Stimulated activated CD8-positive, alpha-beta memory T cell treated with anti-CD3 and anti-CD28 coated beads, Interleukin-7, amount 100 ng/mL, for 1 hour (primary cell): Measurements from ENCODE around the gene PNCK.

Experiments used
- DNase-seq, 2 donors: peaks; one replicate each; pipeline ENCODE4 v3.0.0-alpha.2; 2020; ENCODE audit warnings: low read depth in 2 of 2

PNCK gene

DNA sequence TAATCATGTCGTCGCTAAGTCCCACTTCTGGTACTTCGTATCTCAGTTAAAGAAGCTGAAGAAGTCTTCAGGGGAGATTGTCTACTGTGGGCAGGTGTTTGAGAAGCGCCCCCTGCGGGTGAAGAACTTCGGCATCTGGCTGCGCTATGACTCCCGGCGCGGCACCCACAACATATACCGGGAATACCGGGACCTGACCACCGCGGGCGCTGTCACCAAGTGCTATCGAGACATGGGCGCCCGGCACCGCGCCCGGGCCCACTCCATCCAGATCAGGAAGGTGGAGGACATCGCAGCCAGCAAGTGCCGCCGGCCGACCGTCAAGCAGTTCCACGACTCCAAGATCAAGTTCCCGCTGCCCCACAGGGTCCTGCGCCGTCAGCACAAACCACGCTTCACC, 11.3 kb downstream of the PNCK start:
- peak; percentile 22 to 32 for DNase-seq

DNA sequence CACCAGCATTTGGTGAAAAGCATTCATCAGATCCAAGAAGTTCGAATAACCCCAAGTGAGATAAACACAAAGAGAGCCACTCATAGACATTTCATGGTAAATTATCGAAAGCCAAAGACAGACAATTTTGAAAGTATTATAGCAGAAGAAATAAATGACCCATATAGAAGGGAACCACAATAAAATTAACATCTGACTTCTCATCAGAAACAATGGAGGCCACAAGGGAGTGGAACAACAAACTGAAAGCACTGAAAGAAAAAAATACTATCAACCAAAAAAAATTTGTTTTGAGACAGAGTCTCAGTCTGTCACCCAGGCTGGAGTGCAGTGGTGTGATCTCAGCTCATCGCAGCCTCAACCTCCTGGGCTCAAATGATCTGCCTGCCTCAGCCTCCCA, 14.3 kb downstream of the PNCK start:
- no peak for DNase-seq

DNA sequence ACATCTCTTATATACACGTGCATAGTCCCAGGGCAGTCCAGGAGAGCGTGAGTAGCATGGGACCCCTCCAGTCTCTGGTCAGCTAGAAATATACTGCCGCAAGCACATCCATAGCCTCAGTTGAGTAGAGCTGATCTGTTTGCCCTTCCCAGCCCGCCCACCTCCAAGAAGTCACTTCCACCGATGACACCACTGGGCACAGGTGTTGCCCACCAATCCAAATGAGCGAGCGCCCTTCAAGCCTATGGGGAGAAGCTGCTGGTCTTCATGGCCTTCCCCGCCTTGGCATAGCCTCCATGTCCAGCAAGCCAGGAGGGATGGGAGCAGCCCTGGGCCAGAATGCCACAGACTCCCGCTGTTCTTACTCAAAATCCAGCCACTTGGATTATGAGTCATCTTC, 16.5 kb downstream of the PNCK start:
- DNase-seq = no peak

DNA sequence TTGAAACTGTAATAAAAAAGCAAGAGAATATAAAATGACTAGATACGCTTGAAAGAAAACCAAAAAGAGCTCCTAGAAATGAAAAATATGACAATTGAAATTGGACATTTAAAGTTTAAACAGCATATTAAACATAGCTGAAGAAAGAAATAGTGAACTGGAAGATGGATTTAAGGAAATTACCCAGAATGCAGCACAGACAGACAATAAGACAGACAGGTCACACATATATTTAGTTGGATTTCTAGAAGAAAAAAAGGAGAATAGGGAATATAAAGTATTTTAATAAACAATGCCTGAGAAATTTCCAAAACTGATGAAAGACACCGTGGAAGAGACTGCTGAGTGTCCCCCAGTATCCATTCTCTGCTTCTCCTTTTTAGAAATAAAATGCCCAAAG, 20.1 kb downstream of the PNCK start:
- no peak for DNase-seq

DNA sequence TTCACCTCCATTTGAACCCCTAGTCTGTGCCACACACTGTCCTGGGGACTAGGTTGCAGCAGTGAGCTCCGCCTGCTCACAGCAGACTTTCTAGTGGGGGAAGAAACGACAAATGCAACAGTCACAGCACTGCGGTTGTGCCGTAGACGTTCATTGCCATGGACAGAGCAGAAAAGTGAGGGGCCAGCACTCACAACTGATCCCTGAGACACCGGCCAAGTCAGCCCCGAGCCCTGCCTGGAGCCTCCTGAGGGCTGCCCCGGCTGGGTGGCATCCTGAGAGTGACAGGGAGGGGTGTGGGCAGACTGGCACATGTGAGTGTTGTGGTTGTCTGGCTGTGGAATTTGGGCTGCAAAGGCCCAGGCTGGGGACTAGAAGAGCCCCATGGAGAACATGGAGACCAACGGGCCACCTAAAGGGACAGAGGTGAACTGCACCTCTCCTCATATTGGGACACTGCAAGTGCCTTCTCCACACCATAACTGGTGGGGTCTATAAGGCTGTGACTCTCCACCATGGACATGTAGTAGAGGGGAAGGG, 22.0 kb downstream of the PNCK start:
- no peak for DNase-seq

DNA sequence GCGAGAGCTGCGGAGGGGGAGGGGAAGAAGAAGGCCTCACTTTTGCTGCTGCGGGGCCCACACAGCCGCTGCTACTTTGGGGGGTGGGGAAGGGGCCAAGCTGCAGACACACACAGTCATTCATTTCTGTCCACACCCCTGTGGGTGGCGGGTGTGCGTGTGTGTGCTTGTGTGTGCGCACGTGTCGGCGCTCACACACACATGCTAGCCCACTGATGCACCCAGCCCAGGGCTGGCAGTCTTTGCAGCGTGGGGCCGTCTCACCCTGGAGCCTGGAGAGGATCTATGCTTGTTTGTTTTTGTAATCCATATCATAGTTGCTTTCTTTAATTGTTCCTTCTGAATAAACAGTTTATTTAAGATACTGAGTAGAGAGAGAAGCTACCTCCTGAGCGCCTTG, 22.7 kb downstream of the PNCK start:
- DNase-seq = no peak

DNA sequence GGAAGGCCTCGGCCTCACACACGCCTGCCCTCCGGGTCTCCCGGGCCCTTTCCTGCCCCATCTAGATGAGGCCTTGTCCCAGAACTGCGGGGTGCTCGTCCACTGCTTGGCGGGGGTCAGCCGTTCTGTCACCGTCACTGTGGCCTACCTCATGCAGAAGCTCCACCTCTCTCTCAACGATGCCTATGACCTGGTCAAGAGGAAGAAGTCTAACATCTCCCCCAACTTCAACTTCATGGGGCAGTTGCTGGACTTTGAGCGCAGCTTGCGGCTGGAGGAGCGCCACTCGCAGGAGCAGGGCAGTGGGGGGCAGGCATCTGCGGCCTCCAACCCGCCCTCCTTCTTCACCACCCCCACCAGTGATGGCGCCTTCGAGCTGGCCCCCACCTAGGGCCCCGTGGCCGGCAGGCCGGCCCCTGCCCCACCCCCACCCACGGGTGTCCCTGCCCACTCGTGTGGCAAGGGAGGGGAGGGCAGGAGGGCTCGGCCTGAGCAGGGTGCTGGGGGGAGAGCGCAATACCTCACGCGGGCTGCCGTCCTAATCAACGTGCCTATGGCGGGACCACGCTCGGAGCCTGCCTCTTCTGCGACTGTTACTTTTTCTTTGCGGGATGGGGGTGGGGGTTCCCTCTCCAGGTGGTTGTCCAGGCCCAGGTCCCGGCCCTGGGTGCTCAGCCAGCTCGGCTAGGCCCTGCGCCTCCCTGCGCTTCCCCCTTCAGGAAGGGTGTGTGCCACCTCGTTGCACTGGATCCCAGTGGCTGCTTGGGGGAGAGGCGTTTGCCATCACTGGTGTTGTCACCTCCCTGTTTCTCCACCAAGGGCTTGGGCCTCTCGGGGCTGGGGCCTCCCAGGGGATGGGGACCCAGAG, 23.5 kb downstream of the PNCK start:
- DNase-seq = no peak

DNA sequence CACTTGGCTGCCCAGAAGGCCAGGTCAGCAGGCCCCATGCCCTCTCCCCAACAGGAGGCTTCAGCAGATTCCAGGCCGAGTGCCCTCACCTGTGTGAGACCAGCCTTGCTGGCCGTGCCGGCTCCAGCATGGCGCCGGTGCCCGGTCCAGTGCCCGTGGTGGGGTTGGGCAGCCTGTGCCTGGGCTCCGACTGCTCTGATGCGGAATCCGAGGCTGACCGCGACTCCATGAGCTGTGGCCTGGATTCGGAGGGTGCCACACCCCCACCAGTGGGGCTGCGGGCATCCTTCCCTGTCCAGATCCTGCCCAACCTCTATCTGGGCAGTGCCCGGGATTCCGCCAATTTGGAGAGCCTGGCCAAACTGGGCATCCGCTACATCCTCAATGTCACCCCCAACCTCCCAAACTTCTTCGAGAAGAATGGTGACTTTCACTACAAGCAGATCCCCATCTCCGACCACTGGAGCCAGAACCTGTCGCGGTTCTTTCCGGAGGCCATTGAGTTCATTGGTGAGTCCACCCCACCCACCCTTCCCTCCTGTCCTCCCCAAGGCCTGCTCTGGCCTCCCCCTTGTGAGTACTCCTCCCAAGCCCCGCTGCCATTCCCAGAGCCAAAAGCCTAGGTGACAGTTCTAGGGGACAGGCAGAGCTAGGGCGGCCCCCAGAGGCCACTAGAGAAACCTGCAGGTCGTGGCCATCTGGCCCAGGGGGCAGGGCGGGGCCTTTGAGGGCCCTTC, 24.3 kb downstream of the PNCK start:
- no peak for DNase-seq

DNA sequence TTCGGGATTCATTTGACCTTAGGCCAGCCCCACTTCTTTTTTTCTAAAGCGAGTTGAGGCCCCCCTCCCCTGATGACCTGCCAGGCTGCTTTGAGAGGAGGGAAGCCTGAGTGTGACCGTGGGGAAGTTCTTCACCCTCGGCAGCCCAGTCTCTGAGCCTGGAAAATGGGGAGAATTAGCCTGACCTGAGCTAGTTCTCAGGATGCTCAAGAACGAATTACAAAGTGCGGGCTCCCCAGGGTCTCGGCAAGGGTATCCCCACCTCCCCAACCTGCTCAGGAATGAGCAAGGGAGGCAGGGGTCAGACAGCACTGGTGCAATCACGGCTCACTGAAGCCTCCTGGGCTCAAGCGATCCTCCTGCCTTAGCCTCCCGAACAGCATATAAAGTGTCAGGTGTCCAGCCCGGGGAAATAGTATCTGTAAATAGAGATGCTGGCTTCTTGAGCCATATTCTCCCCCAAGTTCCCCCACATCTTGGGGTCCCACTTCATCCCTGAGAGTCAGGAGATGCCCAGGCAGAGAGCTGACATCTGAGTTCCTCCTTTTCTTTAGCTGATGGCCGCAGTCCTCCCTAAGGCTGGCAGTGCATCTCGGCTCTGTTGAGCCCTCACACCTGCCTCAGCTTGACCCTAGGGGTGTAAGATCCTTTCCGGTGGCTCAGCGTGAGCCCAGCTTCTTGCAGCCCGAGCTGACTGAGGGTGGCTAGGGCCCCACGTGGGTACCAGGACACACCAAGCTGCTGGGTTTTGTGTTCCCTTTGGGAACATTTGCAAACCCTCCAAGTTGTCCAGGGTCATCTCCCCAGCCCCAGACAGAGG, 25.0 kb downstream of the PNCK start:
- no peak for DNase-seq

DNA sequence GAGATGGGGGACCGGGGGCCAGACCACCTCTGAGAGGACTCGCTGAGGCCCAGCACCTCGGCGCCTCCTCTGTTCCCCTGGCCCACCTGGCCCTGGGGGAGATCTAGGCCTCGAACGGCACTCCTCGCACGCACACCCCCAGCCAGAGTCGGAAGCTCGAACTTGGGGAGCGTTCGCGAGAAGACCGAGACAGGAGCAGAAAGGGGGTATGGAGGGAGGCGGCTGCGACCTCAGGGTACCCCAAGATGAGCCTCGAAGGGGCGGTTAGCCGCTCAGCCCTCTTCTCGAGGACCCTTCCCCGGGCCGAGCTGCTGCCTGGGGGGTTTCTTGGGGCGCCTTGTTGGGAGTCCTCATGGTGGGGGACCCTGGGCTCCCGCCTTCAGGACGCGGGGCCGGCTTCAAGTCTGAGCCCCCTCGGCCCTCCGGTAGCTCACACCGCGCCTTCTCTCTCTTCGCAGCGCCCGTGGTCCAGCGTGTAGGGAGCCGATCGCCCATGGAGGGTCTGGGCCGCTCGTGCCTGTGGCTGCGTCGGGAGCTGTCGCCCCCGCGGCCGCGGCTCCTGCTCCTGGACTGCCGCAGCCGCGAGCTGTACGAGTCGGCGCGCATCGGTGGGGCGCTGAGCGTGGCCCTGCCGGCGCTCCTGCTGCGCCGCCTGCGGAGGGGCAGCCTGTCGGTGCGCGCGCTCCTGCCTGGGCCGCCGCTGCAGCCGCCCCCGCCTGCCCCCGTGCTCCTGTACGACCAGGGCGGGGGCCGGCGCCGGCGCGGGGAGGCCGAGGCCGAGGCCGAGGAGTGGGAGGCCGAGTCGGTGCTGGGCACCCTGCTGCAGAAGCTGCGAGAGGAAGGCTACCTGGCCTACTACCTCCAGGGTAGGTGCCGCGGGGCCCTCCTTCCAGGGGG, 25.9 kb downstream of the PNCK start:
- DNase-seq = no peak

DNA sequence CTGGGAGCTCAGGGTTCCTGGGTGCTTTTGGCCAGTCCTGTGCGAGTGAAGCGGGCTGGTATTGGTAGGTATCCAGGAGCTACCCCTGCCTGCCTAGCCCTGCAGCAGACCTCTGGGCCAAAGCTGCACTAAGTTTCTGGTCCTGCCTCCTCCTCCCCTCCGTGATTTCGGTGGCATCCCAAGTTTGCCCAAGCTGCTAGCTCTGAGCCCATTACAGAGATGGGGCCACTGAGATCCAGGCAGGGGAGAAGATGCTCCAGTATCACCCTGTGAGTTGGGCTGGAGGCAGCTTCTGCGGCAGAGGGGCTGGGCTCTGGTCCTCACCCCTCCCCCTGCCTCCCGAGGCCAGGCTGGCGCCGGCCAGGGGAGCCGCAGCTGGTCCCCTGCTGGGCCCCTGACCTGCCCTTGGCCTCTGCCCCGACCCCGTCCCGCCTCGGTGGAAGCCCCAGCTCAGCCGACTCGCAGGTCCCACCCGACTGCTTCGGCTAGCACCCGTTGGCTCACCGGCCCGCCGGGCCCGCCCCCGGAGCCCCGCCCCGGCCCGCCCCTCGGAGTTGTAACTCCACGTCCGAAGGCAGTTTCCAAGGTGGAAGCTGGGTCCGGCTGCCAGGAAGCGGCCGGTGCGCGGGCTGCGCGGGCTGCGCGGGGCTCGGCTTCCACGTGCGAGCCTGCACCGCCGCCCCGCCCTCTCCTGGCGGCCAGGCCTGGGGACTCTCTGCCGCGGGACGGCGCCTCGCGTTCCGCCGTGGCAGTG, 26.8 kb downstream of the PNCK start, which contains the start of gene DUSP9:
Gene DUSP9 (plus strand): TSS at position 584 of the 754 bp plus-strand sequence. CDS start 751 bp downstream, outside the sequence.
- no peak for DNase-seq

DNA sequence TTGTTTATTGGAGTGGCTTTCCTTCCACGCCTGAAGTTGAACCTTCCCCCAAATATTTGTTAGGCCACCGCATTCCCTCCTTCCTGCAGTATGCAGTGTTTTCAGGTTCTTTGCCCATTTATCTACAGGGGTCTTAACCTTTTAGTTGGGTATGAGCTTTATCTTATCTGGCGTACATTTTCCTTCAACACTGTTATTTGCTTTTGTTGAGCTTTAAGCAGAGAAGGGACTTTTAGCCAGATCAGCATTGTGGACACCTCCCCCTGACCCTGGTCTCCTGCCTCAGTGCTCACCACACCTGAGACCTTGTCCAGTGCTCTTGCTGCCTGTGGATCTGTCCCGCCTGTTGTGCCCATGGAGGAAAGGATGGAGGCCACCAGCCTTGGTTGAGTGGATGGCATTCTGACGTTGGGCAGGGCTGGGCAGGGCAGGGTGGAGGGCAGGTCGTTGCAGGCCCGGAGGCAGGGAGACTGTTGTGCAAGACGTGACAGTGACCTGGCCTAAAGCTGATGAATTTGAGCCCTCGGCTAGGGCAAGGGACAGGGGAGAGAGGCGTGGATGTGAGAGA, 27.6 kb downstream of the PNCK start:
- no peak for DNase-seq

DNA sequence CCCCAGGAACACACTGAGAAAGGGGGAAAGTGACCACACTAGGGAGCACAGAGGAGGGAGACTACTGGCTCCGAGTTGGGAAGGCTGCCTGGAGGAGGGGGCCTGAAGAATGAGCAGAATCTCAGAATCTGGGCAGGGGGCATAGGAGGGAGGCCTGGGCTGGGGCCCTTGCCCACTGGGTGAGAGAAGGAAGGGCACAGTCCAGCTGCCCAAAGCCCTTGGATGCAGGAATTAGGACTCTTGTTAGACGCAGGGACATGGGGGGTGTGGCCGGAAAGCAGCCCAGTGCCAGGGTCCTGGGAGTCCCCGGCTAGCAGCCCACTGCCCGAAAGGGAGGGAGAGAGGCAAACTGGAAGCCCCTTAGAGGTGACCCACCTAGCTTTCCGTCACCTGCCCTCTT, 28.5 kb downstream of the PNCK start:
- DNase-seq = no peak

DNA sequence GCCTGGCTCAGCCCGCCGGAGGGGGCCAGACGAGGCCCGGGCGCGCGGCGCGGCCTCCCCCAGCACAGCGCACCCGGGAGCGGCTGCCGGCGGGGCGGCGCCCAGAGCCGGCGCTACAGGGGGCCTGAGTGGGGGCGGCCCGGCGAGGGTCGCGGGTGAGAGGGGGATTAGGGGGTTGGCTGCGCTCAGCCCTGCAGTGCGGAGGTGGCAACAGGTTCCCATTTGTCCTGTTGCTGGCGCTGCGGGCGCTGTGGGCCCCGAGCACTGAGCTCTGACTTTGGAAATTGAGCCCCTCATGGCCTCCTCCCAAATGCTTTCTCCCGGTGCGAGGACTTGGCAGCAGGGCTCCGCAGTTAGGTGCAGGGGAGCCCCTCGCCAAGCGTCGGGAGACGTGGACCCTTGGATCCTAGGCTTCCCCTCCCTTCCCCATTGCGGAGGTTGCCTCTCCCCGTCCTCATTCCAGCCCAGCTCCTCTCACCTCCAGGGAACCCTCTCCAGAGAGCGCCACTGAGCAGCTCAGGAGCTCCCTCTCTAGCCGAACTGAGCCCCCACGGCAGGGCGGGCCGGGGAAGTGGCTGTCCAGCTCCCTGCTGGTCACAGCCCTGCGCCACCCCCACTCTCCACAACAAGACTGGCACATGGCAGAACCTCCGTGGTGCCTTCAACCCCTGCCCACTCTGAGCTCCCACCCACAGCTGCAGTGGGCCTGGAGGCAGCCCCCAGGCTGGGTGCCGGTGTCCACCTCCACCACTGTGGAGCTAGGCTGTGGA, 29.1 kb downstream of the PNCK start:
- no peak for DNase-seq

DNA sequence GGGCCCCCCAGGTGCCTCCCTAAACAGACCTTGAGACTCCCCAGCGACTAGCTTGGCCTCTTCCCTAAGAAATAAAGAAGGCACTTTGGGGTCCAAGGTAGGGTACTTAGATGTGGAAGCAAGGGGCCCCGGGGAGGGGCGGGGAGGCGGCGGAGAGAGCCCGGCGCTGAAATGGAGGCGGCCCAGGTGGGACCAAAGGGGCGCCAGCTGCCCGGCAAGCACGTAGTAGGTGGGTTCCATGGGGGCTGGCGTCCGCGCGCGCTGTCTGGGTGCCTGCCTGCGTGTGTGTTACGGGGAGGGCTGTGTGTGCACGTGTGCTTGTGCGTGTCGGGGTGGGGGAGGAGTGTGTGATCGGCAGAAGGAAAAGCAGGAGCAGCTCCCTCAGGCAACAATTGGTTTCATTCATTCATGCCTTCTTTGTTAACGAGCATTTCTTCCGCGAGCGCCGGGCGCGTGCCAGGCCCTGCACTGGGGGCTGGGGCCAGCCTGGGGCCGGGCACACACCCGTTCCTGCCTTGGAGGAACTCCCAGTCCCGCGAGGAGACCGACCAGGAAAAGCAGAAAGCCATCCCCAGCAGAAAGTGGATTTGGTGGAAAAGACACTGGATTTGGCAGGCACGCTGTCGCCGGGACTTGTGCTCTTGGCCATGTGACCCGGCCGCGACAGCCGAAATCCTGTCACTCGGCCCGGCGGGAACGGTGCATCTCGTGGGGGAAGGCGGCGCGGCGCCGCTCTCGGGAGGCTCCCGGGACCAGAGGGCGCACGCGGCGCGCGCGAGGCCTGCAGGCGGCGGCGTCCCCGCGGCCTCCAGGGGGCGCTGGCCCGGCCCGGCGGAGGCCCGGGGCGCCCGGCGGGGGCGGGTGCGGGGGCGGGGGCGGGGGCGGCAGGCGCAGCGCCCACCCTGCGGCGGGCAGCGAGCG, 29.9 kb downstream of the PNCK start:
- DNase-seq = no peak

DNA sequence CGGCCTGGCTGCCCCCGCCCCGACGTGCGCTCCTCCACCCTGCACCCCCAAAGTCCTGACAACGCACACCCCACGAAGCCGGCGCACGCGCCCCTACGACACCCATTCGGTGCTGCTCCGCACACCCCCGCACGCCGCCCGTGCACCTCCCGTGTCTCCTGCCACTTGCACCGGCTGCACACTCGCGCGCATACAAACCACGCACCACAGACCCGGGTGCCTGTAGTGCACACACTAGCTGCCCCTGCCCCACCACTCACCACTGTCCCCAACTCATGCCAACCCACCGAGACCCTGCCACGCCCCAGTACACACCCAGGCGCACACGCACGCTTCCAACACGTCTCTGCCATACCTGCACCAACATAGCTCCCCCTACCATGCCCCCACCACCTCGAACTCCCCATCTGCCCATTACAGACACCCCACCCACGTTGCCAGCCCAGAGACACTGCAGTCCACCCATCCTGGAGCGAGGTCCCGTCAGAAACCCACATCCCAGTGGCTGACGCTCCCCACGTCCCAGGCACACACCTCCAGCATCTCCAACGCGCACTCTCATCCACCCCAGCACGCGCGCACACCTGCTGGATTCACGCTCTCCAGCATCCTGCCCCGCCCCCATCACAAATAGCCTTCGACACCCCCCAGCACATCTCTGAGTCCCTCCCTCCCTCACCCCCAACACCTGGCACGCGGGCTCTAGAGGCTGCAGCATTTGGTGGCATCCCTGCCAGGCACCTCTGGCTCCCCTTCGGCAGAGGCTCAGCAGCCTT, 30.8 kb downstream of the PNCK start:
- DNase-seq = no peak

DNA sequence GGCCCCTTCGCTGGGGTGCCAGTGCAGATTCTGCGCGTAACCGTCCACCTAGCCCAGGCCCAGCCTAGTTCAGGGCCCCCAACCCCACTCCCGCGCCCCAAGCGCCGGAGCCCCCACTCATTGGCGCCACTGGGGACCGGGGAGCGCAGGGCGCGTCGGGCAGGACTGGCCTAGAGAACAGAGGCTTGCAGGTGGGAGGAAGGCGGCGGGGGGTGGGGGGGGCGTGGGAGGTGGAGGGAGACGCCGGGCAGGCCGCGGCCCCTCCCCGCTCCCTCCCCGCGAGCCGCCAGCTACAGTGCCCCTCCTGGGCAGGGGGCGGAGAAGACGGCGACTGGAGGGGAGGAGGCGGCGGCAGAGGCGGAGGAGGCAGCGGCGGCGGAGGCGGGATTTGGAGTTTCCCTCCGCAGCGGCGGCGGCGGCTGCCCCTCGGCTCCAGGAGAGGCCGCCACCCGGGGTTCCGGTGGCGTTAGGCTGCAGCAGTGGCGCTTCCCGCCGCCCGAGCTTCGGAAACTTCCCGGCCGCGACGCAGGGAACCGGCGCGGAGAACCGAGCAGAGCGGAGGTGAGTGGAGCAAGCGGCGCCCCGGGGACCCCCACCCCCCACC, 31.5 kb downstream of the PNCK start:
- no peak for DNase-seq
